Measurements from ENCODE around the gene SNCA. TPM values are rescaled to one million over a fixed set of nuclear protein-coding genes. Genes with fewer than 3 reads are reported as not detected.

SNCA gene
- total RNA-seq, 1 donor from 2014 or later = 13.4 TPM

DNA sequence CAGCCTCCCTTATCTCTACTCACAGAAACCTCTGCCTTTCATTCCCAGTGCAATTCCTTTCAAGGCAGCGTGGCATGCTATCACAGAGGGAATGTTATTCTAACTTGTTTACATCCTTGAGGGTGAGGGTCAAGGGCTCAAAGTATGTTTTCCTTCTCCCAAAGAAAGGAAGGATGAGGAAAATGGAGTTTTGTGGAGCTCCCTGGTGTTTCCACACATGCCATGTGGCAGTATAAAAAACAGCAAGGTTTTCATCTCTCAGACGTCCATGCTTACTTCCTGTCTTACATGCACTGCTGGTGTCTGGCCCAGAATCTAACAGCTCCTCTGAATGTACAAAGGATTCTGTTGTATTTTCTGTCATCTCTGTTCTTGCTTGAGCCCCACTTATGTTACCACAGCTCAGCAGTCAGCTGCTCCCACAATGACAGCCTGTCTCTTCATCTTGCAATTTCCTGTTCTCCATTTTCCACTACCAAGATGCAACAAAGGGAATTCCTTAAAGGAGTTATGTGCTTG, 128.0 kb downstream of the SNCA start:
- TF ChIP-seq, protein P1, sequence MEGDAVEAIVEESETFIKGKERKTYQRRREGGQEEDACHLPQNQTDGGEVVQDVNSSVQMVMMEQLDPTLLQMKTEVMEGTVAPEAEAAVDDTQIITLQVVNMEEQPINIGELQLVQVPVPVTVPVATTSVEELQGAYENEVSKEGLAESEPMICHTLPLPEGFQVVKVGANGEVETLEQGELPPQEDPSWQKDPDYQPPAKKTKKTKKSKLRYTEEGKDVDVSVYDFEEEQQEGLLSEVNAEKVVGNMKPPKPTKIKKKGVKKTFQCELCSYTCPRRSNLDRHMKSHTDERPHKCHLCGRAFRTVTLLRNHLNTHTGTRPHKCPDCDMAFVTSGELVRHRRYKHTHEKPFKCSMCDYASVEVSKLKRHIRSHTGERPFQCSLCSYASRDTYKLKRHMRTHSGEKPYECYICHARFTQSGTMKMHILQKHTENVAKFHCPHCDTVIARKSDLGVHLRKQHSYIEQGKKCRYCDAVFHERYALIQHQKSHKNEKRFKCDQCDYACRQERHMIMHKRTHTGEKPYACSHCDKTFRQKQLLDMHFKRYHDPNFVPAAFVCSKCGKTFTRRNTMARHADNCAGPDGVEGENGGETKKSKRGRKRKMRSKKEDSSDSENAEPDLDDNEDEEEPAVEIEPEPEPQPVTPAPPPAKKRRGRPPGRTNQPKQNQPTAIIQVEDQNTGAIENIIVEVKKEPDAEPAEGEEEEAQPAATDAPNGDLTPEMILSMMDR (IDR thresholded peaks at IDR 0.05; ENCODE audit: unreplicated experiment) = no peak
- Mint-ChIP-seq H3K27me3 (no peaks in the 10 kb centered on the region), H3K36me3 (ENCODE audit: insufficient read depth) (no peaks in the 10 kb centered on the region), H3K4me3 (ENCODE audit: low read depth) (no peak overlapping the region), H3K9me3 (ENCODE audit: low read depth) (no peaks in the 10 kb centered on the region), H3K4me1 (ENCODE audit: low read depth) (peaks cover 13% of the 10 kb centered on the region), H3K27ac (peak overlapping the region; percentile 92)
- DNase-seq (ENCODE audit: low spot score, unreplicated experiment) = no peak

DNA sequence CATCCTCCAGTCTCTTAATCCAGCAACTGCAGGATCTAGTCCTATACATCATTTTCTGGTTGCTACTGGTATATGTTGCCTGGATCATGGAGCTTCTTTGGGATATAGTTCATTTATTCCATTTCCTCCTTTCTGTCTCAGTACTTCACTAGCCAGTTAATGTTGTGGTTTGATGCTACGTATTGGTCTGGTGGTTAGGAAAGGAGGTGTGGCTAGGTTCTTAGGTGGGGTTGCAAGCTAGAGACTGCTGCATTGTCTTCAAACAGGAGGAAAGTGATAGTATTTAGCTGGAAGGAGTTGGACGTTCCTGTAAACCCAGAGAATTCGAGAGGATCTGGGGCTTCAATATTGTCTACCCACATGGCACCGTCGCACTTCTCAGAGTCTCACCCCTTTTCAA, 129.5 kb downstream of the SNCA start:
- H3K9me3 Mint-ChIP-seq (ENCODE audit: low read depth) = no peaks in the 10 kb centered on the region
- DNase-seq (ENCODE audit: low spot score, unreplicated experiment) = no peak
- H3K27me3 Mint-ChIP-seq = no peaks in the 10 kb centered on the region
- TF ChIP-seq, protein P1 (IDR thresholded peaks at IDR 0.05; ENCODE audit: unreplicated experiment) = no peak
- no peaks in the 10 kb centered on the region for H3K36me3 Mint-ChIP-seq (ENCODE audit: insufficient read depth)
- H3K4me1 Mint-ChIP-seq (ENCODE audit: low read depth) = peaks cover 13% of the 10 kb centered on the region
- no peak overlapping the region for H3K27ac Mint-ChIP-seq
- H3K4me3 Mint-ChIP-seq (ENCODE audit: low read depth) = no peak overlapping the region

DNA sequence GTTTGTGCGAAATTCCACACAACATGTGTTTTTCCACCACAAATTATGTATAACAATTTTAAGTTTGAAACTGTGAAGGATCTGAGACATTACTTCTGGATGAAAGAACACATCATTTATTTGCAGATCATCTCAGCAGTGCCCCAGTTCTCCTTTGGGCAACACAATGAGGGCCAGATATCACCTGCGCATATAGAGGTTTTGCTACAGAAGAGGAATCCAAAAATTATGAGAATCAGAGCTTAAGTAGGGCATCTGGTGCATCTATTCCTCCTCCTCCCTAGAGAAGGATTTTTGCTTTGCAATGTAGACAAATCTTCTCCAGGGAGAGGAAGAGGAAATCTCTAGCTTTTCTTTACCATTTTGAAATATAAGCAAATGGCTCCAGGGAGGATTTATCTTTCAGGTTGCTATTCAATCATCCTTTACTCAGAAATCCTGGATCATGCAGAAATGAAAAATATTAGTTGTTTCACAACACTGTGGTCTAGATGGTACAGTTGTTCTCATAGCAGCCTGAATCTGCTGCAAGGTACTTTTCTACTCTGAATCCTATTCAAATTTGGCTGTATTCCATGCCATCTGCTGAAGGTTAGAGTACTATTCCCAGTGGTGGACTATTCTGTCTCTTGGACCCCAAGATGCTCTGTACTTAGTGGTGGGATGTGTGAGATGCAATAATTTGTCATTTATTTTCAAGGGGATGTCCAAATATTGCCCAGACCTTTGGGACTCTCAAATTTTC, 132.1 kb downstream of the SNCA start:
- TF ChIP-seq, protein P1 (IDR thresholded peaks at IDR 0.05; ENCODE audit: unreplicated experiment) = no peak
- H3K36me3 Mint-ChIP-seq (ENCODE audit: insufficient read depth) = no peaks in the 10 kb centered on the region
- H3K27ac Mint-ChIP-seq = no peak overlapping the region
- H3K4me1 Mint-ChIP-seq (ENCODE audit: low read depth) = peaks cover 13% of the 10 kb centered on the region
- H3K4me3 Mint-ChIP-seq (ENCODE audit: low read depth) = no peak overlapping the region
- no peaks in the 10 kb centered on the region for H3K27me3 Mint-ChIP-seq
- DNase-seq (ENCODE audit: low spot score, unreplicated experiment) = no peak
- no peaks in the 10 kb centered on the region for H3K9me3 Mint-ChIP-seq (ENCODE audit: low read depth)

DNA sequence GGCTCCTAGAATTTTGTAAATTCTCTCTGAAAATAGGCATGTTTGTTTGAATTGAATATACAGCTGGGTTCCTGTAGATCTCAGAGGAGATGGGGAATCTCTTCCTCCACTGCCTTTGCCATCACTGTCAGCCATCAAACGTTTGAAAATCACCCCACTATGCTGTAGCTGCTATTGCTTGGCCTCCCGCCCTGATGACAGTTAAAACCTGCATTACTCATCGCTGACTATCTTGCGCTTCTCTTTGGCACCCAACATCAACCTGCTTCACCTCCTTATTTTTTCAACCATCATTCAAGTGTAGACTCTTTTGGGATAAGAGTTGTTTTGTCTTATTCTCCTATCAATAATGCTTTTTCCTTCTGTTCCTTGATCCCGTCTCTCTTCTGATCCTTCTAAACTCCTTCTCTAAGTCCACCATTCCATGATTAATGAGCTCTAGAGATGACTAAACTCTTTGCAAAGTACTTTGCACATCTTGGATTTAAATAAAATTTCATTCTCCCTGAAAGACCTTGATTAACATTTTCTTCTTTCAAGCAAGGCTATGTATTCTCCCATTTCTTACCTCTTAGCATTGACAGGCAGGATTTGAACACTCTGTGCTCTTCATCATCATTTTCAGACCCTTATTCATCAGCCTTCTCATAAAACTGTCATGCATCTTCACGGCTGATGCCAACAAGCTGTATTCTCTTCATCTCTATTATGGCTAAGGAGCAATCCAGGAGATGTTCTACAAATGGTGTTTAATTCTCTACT, 133.0 kb downstream of the SNCA start:
- Mint-ChIP-seq H3K27ac (no peak overlapping the region), H3K36me3 (ENCODE audit: insufficient read depth) (no peaks in the 10 kb centered on the region), H3K4me3 (ENCODE audit: low read depth) (no peak overlapping the region), H3K9me3 (ENCODE audit: low read depth) (no peaks in the 10 kb centered on the region), H3K27me3 (no peaks in the 10 kb centered on the region), H3K4me1 (ENCODE audit: low read depth) (peaks cover 8% of the 10 kb centered on the region)
- TF ChIP-seq, protein P1 (IDR thresholded peaks at IDR 0.05; ENCODE audit: unreplicated experiment) = no peak
- no peak for DNase-seq (ENCODE audit: low spot score, unreplicated experiment)

DNA sequence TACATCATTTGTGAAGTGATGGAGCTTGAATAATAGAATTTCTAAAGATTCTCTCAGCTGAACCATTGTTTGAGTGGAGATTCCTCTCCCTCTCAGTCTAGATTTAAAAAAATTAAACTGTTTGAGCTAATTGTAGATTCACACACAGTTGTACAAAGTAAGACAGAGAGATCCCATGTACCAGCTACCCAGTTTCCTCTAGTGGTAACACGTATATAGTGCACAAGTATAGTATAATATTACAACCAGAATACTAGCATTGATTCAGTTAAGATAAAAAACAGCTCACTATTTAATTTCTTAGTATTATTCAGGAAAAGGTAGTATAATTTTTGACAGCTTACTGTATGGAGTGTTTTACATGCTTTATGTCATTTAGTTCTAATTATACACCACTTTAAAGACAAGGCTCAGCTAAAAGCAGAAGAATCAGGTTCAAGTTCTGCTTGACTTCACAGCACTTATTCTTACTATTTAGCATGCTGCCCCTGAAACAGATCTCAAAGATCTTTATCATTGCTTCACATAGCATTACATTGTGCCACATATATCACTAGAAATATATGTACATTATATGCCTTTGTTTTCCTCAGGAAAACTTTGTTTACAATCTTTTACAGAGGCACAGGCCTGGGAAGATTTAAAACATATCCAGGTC, 136.1 kb downstream of the SNCA start:
- Mint-ChIP-seq H3K36me3 (ENCODE audit: insufficient read depth) (no peaks in the 10 kb centered on the region), H3K4me3 (ENCODE audit: low read depth) (no peak overlapping the region), H3K27ac (no peak overlapping the region), H3K27me3 (no peaks in the 10 kb centered on the region), H3K4me1 (ENCODE audit: low read depth) (no peaks in the 10 kb centered on the region), H3K9me3 (ENCODE audit: low read depth) (no peaks in the 10 kb centered on the region)
- no peak for DNase-seq (ENCODE audit: low spot score, unreplicated experiment)
- TF ChIP-seq, protein P1 (IDR thresholded peaks at IDR 0.05; ENCODE audit: unreplicated experiment) = no peak

All from progenitor cell of endocrine pancreas (in vitro differentiated cells).